HepG2 (cell line): ENCODE results near the gene NEDD4L. TPM values are rescaled to one million over a fixed set of nuclear protein-coding genes. Genes with fewer than 3 reads are reported as not detected.

Experiments used
- ATAC-seq: fragments of 200-7000 bp; cut with Tn5 transposase; 3 replicates; pipeline ENCODE4 v1.9.1; 2020; ENCODE audit warnings: mild to moderate bottlenecking, moderate library complexity
- BruUV-seq: library from RNA; stranded (reverse); fragments of 400-500 nt; replicated peaks from 2 replicates; lab custom pipeline; 2021; lab: Mats Ljungman, UMichigan
- CTCF ChIA-PET: fragments of 300-600 bp; formaldehyde crosslinking; extraction: SDS; loops from one replicate; lab custom pipeline; 2021; ENCODE audit warnings: low total read pairs, inconsistent platforms, low intra/inter-chr PET ratio; lab: Yijun Ruan, JAX
- POLR2A ChIA-PET: fragments of 350-600 bp; sonication (Branson Sonifier 250); formaldehyde crosslinking; loops from one replicate; lab custom pipeline; 2020; ENCODE audit warnings: antibody characterized with exemption, inconsistent platforms; lab: Yijun Ruan, JAX
- DNase-seq: peaks from one replicate; pipeline ENCODE4 v3.0.0-alpha.2; 2015; ENCODE audit warnings: low spot score
- FAIRE-seq: peaks from 3 replicates; lab custom pipeline; 2011; peaks lifted over from hg19 to GRCh38; lab: Jason Lieb, UNC
- H2AFZ ChIP-seq: one replicate; pipeline ENCODE4 v1.6.1; 2011; ENCODE audit warnings: low read length, inconsistent platforms
- H3K27ac ChIP-seq: fragments of 300-600 bp; 3 replicates; pipeline ENCODE4 v1.8.0; 2011; ENCODE audit warnings: mixed run types, mild to moderate bottlenecking, mixed read lengths, low read length, inconsistent platforms; ENCODE audit not compliant: insufficient read depth; ENCODE audit errors: extremely low read length
- H3K27me3 ChIP-seq, 2 experiments: fragments of 200-600 bp in 1 of 2; 2 replicates in 1 of 2; 3 replicates in 1 of 2; pipeline versions ENCODE4 v1.6.0 to v1.8.0; 2011; ENCODE audit warnings: low read length in 2 of 2, mild to moderate bottlenecking in 2 of 2, moderate library complexity in 2 of 2, inconsistent platforms in 1 of 2; ENCODE audit not compliant: insufficient read depth in 2 of 2, control insufficient read depth in 1 of 2
- H3K36me3 ChIP-seq, 2 experiments: fragments of 200-600 bp in 1 of 2; replicated peaks in 1 of 2; 2 replicates in 1 of 2; 3 replicates in 1 of 2; pipeline versions ENCODE4 v1.5.1 to v1.8.0; 2011; ENCODE audit warnings: low read length in 2 of 2, inconsistent platforms in 1 of 2; ENCODE audit not compliant: insufficient read depth in 2 of 2, control insufficient read depth in 1 of 2
- H3K4me1 ChIP-seq: 2 replicates; pipeline ENCODE4 v1.5.1; 2012; ENCODE audit warnings: low read length, inconsistent platforms; ENCODE audit not compliant: insufficient read depth
- H3K4me2 ChIP-seq: 2 replicates; pipeline ENCODE4 v1.6.0; 2011; ENCODE audit warnings: low read depth, low read length, inconsistent platforms
- H3K4me3 ChIP-seq, 3 experiments: fragments of 200-600 bp in 1 of 3; sonication (generic), shearing (Covaris generic) in 1 of 3; replicated peaks in 1 of 3; 2 replicates each; pipeline ENCODE4 v1.5.1; 2011 to 2016; ENCODE audit warnings: low read length in 3 of 3, inconsistent platforms in 2 of 3, low read depth in 2 of 3, mild to moderate bottlenecking in 2 of 3, control low read depth in 1 of 3, mixed read lengths in 1 of 3; ENCODE audit not compliant: insufficient read depth in 1 of 3
- H3K79me2 ChIP-seq: one replicate; pipeline ENCODE4 v1.6.1; 2011; ENCODE audit warnings: low read length, inconsistent platforms; ENCODE audit not compliant: insufficient read depth
- H3K9ac ChIP-seq: 2 replicates; pipeline ENCODE4 v1.6.0; 2011; ENCODE audit warnings: mild to moderate bottlenecking, low read depth, low read length, inconsistent platforms; ENCODE audit not compliant: insufficient read depth
- H3K9me3 ChIP-seq: 2 replicates; pipeline ENCODE4 v1.5.1; 2012; ENCODE audit warnings: mild to moderate bottlenecking, low read length
- H4K20me1 ChIP-seq: 2 replicates; pipeline ENCODE4 v1.6.0; 2011; ENCODE audit warnings: inconsistent platforms, mild to moderate bottlenecking, low read length, moderate library complexity; ENCODE audit not compliant: insufficient read depth
- GATAD1 ChIP-seq: IDR thresholded peaks from 2 replicates; pipeline ENCODE4 v1.6.1; 2016; ENCODE audit warnings: missing genetic modification reagents, missing compliant biosample characterization
- SMC3 ChIP-seq: IDR thresholded peaks from 2 replicates; pipeline ENCODE4 v1.6.1; 2011; ENCODE audit warnings: low read length, improper control_type of control experiment
- STAG1 ChIP-seq: sonication (generic); formaldehyde crosslinking; IDR thresholded peaks from 2 replicates; pipeline ENCODE4 v1.4.0; 2020; ENCODE audit warnings: missing genetic modification reagents
- WGBS: methylation state at CpG from one replicate; pipeline ENCODE4 v1.1.6; 2017; ENCODE audit warnings: low lambda C conversion rate; 5-methylcytosine and 5-hydroxymethylcytosine counted together
- in situ Hi-C: cut with HindIII; loops from 2 replicates; pipeline ENCODE4 v1.10.0; 2017; ENCODE audit warnings: low pct_unique_long_range_greater_than_20kb; ENCODE audit not compliant: extremely low pct_ligation_motif_present
- intact Hi-C: fragments of 100-400 bp; cut with micrococcal nuclease; formaldehyde crosslinking; loops from one replicate; pipeline ENCODE4 v1.10.0; 2022; ENCODE audit not compliant: unreplicated experiment
- polyA plus RNA-seq, 8 experiments: library from polyadenylated mRNA; depleted of rRNA in 3 of 8; stranded (reverse) in 7 of 8; unstranded in 1 of 8; fragments of >200 nt; fragmentation: Illumina TruSeq in 4 of 8; extraction: Trizol in 4 of 8; gene quantifications; 2 replicates each; pipeline versions ENCODE4 v1.2.1 to v1.2.3, GENCODE V29; 2011 to 2016; ENCODE audit warnings: low read depth in 4 of 8, missing spikeins in 1 of 8, mixed read lengths in 1 of 8; ENCODE audit not compliant: insufficient read depth in 1 of 8
- total RNA-seq, 5 experiments: library from RNA; depleted of rRNA; stranded (reverse); fragments of >200 nt; fragmentation: Illumina TruSeq; extraction: Trizol; gene quantifications; 2 replicates each; pipeline ENCODE4 v1.2.3, GENCODE V29; 2016; ENCODE audit warnings: low read depth in 1 of 5
- TF ChIP-seq, protein P1 (sequence below): sonication (generic); formaldehyde crosslinking; IDR thresholded peaks from 2 replicates; pipeline ENCODE4 v1.5.0; 2020; ENCODE audit warnings: mild to moderate bottlenecking, missing genetic modification reagents, moderate library complexity
- TF ChIP-seq, protein P2 (sequence below): sonication (generic); formaldehyde crosslinking; IDR thresholded peaks from 2 replicates; pipeline ENCODE4 v1.5.1; 2020; ENCODE audit warnings: missing genetic modification reagents, mild to moderate bottlenecking, borderline replicate concordance
- TF ChIP-seq, protein P3 (sequence below): sonication (generic); formaldehyde crosslinking; IDR thresholded peaks from 2 replicates; pipeline ENCODE4 v1.8.1; 2023; ENCODE audit warnings: mild to moderate bottlenecking, inconsistent platforms, moderate library complexity, missing genetic modification reagents, borderline replicate concordance

The NEDD4L gene
- total and polyA plus RNA-seq, 2 of the 13 experiments (the other 11 are each of a cell fraction or from before 2014, with no cell fraction given), result 168 to 390 TPM

DNA sequence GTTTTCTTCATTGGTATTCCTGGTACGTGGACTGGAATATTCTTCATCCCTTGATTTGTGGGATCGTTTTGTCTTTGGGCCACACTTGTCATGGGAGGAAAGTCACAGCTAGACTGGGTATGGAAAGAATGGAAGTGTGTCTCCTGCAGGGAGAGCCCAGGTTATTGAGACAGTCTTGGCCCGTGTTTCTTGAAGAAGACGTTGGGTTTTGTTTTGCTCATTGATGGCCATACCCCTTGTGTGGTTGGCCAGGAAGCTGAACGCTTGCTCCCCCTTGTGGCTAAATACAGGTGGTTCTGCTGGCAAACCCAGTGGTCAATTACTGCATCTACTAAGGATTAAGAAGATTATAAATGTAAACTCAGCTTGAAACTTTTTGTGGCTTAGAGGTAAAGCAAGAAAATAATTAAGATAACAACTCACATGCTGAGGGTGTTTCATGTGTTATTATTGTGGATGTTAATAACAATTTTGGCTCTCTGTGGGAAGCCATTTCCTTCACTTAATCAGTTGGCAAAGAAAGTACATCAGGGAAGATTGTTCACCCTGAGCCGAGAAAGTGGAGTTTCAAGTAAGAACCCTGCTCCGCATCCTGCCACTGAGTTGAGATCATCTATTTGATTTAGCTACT lies 91.8 kb downstream of the NEDD4L start:
- DNase-seq (peak; percentile 31), FAIRE-seq (no peak), ATAC-seq (peak; percentile 51)
- Histone ChIP-seq H3K9me3 (no peaks in the 10 kb centered on the region), H3K9ac (no peak overlapping the region), H3K27ac (no peak overlapping the region), H3K4me2 (peak overlapping the region; percentile 37), H3K4me3 (no peak overlapping the region), H3K79me2 (peaks cover 43% of the 10 kb centered on the region), H3K36me3 (no peaks in the 10 kb centered on the region), H2AFZ (no peak overlapping the region), H3K27me3 (no peaks in the 10 kb centered on the region), H3K4me1 (peaks cover 78% of the 10 kb centered on the region), H4K20me1 (no peaks in the 10 kb centered on the region)
- in situ Hi-C loops, result no loop called here
- ChIA-PET CTCF (interaction anchor here (0.7 to 1.9 kb wide), 3 partner anchors 14 to 254 kb away, joined by 4 to 7 read pairs (median 6); no protein-coding TSS in a partner anchor), POLR2A (no interaction called here)
- WGBS, result 41% methylated on average over 5 of the region's 7 CpGs
- BruUV-seq, result no TSS peak
- TF ChIP-seq, protein P1, sequence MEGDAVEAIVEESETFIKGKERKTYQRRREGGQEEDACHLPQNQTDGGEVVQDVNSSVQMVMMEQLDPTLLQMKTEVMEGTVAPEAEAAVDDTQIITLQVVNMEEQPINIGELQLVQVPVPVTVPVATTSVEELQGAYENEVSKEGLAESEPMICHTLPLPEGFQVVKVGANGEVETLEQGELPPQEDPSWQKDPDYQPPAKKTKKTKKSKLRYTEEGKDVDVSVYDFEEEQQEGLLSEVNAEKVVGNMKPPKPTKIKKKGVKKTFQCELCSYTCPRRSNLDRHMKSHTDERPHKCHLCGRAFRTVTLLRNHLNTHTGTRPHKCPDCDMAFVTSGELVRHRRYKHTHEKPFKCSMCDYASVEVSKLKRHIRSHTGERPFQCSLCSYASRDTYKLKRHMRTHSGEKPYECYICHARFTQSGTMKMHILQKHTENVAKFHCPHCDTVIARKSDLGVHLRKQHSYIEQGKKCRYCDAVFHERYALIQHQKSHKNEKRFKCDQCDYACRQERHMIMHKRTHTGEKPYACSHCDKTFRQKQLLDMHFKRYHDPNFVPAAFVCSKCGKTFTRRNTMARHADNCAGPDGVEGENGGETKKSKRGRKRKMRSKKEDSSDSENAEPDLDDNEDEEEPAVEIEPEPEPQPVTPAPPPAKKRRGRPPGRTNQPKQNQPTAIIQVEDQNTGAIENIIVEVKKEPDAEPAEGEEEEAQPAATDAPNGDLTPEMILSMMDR, result peak; percentile 56
- peak; percentile 63 for TF ChIP-seq STAG1 (CRISPR knock-in tag)
- peak; percentile 37; the same call in 1 of the 2 replicates for TF ChIP-seq SMC3
- TF ChIP-seq, protein P2, sequence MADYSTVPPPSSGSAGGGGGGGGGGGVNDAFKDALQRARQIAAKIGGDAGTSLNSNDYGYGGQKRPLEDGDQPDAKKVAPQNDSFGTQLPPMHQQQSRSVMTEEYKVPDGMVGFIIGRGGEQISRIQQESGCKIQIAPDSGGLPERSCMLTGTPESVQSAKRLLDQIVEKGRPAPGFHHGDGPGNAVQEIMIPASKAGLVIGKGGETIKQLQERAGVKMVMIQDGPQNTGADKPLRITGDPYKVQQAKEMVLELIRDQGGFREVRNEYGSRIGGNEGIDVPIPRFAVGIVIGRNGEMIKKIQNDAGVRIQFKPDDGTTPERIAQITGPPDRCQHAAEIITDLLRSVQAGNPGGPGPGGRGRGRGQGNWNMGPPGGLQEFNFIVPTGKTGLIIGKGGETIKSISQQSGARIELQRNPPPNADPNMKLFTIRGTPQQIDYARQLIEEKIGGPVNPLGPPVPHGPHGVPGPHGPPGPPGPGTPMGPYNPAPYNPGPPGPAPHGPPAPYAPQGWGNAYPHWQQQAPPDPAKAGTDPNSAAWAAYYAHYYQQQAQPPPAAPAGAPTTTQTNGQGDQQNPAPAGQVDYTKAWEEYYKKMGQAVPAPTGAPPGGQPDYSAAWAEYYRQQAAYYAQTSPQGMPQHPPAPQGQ (CRISPR knock-in tag), result no peak
- TF ChIP-seq, protein P3, sequence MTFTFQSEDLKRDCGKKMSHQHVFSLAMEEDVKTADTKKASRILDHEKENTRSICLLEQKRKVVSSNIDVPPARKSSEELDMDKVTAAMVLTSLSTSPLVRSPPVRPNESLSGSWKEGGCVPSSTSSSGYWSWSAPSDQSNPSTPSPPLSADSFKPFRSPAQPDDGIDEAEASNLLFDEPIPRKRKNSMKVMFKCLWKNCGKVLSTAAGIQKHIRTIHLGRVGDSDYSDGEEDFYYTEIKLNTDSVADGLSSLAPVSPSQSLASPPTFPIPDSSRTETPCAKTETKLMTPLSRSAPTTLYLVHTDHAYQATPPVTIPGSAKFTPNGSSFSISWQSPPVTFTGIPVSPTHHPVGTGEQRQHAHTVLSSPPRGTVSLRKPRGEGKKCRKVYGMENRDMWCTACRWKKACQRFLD, result no peak
- TF ChIP-seq GATAD1, result no peak
- intact Hi-C loops, result loop anchor here (5.0 kb wide), 2 partner anchors 94 to 254 kb away; partner anchors contain the start of gene NEDD4L
